Fibroblast of skin of abdomen (primary cell): ENCODE results near the gene AHDC1.

Experiments used
- DNase-seq: peaks from one replicate; pipeline ENCODE4 v3.0.0-alpha.2; 2013

Gene AHDC1

DNA sequence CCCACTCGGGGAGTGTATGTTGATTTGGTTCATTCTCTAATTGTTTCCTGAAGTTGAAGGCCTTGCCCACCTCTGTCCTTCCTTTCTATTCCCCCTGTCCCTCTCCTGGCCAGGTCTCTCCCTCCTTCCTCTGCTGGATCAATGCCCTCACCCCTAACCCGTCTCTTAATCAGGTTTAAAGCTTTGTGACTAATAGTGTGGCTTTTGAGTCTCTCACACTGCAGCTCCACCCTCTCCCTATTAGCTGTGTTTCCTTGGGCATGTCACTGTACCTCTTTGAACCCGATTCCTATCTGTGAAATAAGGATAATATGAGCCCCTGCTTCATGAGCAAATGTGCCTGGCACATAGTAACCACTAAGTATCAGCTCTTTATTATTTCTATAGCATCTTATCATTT lies 20.5 kb downstream of the AHDC1 start:
- DNase-seq, result no peak

DNA sequence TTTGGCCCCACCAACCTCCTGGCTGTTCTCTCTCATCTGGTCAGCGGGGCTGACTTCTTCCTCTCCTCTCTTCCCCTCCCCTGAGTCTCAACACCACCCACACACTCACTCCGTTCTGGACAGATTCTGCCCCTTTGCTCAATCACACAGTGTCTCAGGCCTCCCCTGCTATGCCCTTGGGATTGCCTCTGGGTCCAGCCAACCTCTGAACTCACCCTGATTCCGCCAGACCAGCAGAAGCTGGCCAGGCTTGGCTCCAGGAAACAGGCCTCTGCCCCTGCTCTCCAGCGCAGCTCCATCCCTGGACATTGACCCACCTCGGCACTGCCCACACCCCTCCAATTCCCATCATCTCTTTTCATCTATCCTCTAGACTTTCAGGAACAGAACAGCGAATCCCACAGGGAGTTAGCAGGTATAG lies 22.1 kb downstream of the AHDC1 start:
- no peak for DNase-seq

DNA sequence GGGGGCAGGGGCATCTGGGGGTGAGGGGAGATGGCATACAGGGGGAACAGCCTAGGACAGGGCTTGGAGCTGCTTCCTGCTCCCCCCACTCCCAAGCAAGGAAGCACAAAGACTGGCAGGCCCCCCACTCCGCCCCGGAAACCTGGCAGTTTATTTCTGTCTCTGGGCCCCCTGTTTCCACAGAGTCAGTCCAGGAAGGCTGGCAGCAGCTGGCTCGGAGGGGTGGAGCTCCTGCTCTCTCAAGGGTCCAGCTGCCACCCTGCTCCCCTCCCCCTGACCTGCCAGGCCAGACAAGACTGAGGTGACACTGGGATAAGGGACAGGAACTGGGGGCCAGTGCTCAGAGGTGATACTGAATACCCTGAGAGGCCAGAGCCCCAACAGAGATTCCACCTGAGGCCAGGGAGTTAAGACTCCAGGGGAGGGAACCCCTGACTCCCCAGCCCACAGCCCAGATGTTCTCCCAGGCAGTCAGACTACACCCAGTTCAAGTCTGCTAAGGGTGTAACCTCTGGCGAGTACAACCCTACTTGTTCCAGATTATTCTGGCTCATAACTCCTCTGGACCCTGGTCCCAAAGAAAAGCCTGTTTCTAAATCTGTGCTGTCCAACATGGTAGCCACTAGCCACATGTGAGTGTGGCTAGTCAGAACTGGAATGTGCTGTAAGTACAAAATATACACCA lies 26.3 kb downstream of the AHDC1 start:
- DNase-seq, result no peak

DNA sequence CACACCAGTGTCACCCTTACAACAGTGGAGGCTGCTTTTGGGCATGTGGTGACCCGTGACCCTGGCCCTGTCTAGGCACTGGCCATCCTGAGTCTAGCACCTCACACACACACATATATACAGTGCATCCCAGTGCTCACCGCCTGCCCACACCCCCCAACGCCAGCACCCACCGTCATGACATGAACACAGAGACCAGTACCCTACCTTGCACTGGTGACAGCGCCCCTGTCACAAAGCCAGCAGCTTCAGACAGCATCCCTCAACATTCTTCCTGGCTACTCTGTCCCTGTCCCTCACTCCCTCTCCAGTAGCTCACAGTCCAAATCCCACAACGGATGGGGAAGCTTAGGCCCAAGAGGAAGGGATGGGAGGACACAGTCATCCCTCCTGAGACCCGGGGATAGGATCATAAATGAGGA lies 27.1 kb downstream of the AHDC1 start:
- DNase-seq, result no peak

DNA sequence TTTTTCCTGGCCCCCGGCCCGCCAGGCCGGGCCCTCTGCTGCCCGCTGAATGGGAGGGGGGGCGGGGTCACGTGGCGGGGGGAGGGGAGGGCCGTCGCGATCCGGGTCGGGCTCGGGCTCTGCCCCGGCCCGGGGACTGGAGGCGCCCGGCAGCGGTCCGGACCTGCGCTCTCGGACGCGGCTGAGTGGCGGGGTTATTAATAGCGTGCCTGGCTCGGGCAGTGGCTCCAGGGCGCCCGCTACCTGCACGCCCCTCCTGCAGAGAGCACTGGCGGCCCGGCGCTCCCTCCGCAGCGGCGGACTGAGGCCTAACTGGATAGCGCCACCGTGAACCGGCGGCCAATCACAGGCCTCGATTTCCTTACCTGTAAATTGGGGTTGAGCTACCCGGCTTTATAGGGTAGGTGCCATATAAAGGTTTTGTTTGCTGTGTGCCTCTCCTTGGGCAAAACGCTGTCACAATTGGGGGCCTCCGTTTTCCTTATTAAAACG lies 28.1 kb downstream of the AHDC1 start:
- no peak for DNase-seq

DNA sequence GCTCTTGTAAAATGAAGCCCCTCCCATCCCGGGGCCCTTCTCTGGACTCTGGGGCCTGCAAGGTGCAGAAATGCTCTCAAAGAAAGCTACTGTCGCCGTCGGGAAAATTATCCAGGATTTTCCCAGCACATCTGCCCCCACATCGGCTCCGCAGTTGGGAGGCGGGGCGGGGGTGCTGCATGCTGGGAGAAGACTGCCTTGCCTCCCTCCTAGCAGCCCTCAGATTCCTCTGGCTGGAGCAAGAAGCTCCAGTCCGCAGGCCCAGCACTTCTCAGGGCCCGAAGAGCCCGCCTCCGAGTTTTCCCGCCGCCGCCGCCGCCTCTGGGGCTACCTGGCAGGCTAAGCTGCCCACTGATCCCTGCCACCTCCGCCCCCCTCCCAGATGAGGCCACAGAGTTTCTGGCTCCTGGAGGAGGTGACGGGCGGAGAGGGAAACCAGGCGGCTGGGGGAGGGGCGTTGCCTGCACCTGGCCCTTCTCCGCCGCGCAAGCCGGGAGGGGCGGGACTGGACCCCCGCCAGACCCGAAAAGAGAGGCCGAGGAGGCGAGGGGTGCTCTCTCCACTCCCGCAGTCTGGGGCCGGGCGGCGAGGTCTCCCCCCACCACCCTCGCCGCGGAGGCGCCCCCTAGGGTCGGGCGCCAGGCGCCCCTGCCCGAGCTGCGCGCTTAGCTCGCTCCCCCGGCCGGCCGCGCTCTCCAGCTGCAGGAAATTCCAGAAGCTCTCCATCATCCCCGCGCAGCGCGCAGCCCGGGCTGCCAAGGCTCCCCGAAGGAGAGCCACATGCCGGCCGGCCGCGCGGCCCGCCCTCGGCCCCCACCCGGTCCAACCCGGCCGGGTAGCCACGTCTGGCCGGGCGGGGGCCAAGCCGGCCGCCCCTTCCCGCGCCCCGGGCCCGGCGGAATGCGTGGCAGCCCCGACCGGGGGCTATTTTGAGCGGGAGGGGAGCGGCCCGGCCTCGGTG lies 28.8 kb downstream of the AHDC1 start:
- peak; percentile 87 for DNase-seq

DNA sequence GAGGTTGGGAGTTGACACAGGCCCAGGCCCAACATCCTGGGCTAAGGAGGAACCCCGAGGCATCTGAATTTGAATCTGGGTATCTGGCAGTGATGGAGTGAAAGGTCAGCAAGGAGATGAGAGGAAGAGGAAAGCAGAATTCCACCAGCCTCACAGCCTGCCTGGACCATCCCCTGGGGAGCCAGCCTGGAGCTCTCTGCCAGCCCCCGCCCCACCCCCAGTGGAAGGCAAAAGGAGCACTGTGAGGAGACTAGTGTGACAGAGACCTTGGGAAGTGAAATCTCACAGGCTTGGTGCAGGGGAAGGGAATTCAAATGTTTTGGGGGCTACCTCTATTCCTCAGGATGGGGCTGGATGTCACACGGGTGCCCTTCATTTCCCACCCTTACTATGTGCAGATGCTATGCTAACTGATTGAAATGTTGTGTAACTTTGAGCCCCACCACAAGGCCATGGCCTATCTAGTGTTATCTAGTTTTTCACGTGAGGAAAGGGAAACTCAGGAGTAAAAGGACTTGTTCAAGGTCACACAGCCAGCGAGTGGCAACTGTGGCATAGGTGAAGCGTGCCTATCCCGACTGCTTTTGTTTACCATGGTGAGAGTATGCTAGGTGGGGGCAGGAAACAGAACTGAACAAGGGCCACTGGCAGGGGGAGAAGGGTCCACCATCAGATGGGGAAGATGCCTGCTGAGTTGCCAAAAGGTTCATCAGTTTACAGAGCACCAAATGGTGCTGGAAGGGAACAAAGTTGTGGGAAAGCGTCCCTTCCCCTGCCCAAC lies 29.8 kb downstream of the AHDC1 start:
- DNase-seq, result no peak

DNA sequence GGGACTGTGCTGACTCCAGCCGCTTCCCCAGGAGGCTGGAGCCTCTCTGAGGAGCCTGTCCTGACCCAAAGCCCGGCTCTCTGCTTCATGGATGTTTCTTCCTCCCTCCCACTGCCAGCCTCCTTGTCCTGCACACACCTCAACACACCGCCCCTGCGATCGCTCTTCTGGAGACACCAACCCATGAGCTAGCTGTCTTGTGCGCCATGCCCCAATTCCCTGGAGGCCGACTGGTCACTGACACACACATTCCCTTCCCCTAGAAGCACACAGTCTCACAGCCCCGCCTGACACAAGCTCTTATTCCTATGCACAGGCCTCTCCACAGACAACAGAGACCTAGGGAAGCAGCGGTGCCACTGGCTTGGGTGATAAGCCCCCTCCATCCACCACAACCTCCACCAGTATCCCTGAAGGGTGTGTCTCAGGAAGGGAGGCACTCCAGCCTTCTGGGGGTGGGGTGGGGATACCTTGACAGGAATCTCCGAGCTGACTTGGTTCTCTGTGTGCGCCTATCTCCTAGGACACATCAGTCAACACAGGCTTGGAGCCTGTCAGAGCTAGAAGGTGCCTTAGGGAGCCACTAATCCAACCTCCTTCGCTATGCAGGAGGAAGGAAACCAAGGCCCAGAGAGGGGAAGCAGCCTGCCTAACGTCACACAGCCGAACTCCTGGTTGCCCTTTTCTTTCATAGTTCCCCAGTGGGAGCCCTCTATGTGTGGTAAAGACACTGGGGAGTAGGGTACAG lies 31.1 kb downstream of the AHDC1 start:
- DNase-seq, result peak; percentile 43

DNA sequence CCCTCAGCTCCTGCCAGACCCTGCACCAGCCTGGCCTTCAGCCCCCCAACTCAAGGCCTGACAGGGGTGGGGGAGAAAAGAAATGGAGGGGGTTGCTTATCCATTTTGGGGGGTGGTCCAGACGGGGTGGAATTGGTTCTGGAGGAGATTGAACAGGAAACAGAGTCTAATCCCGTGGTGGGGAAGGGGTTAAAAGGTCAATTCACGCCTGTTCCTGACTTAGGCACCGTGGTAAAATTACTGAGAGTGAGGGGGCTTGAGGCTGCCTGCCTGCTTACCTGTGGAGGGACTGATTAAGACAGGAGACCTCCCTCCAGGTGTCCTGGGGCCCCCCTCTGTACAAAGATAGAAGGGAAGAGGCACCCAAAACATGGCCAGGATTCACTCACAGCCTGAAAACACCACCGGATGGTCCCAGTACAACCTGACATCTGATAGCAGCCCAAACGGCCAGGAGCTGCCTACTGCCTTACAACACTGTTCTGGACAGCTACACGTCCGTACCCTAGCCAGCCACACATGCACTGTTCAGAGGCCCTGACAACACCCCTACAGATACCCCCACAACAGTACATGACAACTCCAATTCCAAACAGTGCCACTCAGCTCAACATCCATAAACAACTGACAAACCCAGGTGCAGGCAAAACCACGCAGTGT lies 31.8 kb downstream of the AHDC1 start:
- no peak for DNase-seq

DNA sequence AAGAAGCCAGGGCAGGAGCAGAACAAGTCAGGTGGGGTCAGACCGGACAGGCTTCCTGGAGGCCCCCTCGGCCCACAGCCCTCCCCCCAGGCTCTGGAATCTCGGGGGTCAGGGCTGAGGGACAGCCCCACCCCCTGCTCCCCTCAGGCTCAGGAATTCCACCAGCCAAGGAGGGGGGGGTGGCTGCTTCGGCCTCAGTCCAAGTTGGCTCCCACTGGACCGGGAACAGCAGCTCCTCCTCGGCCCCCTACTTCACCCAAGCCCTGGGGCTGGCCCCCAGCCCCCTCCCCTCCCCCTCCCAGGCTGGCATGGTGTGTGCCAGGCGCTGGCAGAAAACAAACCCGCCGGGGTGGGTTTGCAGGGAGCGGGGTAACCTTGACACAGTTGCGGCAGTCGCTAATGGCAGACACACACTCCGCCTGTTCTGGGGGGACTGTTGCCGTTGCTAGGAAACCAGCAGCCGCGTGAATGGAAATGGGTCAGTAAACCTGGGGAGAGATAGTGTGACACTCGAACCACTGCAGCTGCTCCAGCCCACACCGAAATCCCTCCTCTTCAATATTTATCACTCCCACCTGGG lies 32.4 kb downstream of the AHDC1 start:
- DNase-seq, result no peak

DNA sequence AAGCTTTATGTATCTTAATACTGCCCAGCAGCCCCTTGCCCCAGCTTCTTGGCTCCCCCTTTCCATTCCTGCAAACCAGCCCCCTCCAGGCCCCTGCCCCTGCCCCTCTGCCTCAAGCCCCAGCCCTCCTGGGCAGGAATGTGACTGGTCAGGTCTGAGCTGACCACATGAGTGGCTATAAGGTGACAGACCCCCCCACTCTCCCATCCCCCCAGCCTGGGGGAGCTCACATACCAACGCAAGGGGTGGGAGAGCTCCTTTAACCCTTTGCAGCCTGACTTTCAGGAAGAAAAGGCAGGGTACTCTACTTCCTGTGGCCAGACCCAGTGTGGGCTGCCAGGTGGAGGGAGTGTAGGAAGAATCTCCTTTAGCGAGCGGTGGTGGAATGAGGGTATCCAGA lies 33.2 kb downstream of the AHDC1 start:
- DNase-seq, result no peak

DNA sequence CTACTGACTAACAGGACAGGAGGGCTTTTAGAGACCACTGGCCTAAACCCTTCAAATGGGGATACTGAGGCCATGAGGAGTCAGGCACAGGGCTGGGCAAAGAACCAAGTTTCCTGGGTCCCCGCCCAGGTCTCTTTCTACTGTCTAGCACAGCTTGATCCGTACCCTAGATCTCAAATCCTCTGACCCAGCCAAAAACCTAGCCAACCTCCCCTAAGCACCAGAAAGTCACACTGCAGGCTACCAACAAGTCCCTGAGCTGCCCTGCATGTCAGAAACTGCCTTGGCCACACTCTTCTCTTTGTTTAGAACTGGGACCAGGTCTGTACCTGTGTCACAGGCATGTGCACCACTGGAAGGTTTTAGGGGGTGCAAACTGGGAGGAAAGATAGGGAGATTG lies 33.6 kb downstream of the AHDC1 start:
- no peak for DNase-seq

DNA sequence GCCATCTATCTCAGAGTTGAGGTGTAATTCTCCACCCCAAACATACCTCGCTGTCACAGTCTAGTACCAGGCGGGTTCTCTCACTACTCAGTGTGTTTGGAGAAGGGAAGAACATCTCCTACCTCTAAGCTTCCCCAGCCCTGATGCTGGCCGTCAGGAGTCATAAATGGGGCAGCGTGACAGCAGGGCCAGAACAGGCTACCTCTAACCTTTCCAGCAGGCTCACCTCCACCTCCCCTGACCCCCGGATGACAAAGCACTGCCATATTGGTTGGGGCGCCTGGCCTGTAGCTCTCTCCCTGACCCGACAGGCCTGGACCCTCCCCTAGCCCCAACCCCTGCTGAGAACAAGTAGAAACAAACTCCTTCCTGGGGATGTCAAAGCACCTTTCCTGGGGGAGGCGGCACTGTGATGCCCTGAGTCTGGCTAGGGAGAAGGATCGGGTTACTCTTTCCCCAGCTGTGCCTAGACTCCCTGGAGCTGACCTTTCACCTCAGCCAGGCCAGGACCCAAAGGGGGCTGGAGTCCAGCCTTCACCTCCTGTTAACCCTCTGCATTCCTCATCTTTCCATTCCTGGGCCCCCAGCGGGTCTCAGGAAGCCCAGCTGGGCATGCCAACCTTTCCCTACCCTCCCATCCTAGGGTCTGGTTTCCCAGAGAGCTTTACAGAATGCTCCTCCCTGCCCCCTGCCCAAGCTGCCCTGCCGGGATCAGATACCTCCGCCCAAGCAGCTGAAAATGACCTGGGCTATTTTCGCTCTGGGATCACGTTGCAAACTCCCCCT lies 34.2 kb downstream of the AHDC1 start:
- DNase-seq, result no peak

DNA sequence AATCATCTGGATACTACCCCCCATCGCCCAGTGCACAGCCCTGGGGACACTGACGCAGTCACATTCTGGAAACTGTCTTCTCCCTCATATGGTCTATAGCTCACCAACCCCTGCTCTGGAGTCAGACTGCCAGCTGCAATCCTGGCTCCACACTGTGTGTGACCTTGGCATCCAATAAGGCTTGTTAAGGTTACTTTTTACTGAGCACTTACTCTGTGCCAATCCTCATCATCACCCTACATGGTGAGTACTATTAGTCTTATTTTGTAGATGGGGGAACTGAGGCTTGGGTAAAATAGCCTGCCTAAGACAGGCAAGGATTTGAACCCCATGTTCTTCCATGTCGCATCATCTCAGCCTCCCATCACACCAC lies 34.9 kb downstream of the AHDC1 start:
- no peak for DNase-seq

DNA sequence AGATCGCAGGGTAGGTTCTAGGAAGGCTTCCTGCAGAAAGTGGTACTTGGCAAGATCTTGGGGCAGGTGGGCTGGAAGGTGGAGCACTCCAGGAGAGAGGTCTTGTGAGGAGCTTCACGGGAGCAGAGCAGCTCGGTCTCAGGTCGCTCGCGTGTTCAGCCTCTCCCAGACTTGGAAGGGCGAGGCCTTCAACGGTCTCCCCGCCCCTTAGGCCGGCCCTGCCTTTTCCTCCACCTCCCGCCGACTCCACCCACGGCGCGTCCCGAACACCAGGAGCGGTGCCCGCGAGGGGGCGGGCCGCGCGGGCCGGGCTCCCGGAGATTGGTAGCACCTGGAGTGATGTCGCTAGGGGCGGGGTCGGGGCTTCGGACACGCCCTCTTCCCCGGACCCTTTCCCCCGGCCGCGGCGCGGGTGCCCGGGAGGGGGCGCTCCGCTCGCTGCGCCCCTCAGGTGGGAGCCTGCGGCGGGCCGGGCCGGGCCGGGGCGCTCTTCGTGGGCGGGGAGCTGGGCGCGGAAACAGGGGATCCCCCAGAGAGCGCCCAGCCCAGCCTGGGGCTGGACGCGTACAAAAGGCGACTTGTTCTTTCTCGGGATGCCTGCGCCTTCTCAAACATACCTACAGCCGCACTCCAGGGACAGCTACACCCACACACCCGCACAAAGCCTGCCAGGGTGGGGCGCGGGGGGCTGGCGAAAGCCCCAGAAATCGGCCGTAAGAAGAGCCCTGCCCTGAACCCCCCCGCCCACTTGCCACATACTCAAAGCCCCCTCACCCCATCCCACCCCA lies 35.5 kb downstream of the AHDC1 start:
- peak; percentile 88 for DNase-seq

DNA sequence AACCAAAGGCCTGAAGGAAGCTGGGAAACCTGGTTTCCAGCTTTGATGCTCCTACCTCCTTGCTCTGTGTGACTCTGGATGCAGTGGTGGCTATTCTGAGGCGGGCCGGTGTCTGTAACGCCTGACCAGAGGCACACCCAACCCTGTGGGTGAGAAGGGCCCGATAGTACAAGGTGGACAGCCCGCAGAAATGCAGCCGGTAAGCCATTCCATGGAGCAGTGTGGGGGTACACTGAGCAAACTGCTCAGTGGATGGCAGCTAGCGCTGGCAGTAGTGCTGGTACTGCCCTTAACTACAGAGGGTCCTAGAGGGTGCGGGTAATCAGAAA lies 36.0 kb downstream of the AHDC1 start:
- no peak for DNase-seq

DNA sequence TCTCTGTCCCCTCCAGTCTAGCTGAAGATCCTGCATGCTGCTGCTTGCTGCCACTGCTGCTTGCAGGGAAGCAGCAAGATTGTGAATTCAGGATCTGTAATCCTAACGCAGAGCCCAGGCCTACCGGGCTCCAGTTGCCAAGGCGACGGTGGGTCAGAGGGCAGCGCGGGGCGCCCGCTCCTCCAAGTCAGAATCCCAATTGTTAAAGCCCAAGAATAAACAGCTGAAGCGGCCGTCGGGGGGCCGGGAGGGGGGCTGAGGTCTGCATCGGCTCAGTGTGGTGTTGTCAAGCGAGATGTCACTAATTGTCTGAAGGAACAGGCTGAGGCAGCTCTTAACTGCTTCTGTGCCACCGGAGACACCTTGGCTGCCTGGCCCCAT lies 36.8 kb downstream of the AHDC1 start:
- DNase-seq, result no peak

DNA sequence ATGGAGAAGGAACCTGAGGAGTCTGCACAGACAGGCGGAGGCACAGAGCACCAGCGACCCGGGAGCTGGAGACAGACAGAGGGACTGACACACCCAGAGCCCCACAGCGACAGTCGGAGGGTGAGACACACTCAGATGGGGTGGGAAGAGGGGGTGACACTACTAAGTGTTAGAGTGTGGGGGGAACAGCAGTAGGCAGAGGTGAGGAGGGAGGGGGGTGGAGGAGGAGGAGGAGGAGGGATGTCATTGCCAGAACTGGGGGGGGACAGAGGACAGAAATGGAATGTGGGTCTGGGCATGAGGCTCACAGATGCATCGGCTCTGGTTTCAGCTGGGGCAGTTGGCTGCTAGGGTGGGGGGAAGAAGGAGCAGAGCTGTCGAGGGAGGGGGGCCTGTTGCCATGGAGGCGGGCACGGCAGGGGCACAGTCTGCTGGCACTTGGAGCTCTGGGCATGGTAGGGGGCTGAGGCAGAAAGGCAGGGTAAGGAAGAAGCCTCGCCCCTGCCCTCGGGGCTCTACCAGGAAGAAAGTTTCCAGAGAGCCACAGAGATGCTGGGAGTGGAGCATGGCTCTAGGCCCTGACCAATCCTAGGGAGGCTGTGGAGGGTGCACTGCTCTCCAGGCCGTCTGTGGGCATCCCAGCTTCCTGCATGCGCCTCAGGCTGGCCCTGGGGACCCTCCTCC lies 37.3 kb downstream of the AHDC1 start:
- no peak for DNase-seq
